ENCODE measurements around the gene GRID2IP.
A peak's percentile ranks its signal among the peaks of the same experiment; 100 is the strongest.

The GRID2IP gene

GRCh38 chr7:6558837-6559236 is 7.6 kb upstream of the GRID2IP start:
- peak; percentile 50 to 52 for DNase-seq (ENCODE audit: low read depth in 2 of 2)
- TF ChIP-seq CTCF (IDR thresholded peaks at IDR 0.05; ENCODE audit: low read depth, low read length) = peak; percentile 54
- H3K4me3 ChIP-seq (replicated peaks in 1 of 2; ENCODE audit: low read depth in 2 of 2, low read length in 2 of 2) = no peak overlapping the region

GRCh38 chr7:6556196-6556595 is 4.9 kb upstream of the GRID2IP start:
- no peak overlapping the region for H3K4me3 ChIP-seq (replicated peaks in 1 of 2; ENCODE audit: low read depth in 2 of 2, low read length in 2 of 2)
- no peak for TF ChIP-seq CTCF (IDR thresholded peaks at IDR 0.05; ENCODE audit: low read depth, low read length)
- DNase-seq (ENCODE audit: low read depth in 2 of 2) = no peak

- no peak for DNase-seq (ENCODE audit: low read depth in 2 of 2)
- H3K4me3 ChIP-seq (replicated peaks in 1 of 2; ENCODE audit: low read depth in 2 of 2, low read length in 2 of 2) = no peak overlapping the region
- no peak for TF ChIP-seq CTCF (IDR thresholded peaks at IDR 0.05; ENCODE audit: low read depth, low read length)
Measured at GRCh38 chr7:6554848-6555247, 3.6 kb upstream of the GRID2IP start.

GRCh38 chr7:6553448-6554044 is 2.3 kb upstream of the GRID2IP start:
- TF ChIP-seq CTCF (IDR thresholded peaks at IDR 0.05; ENCODE audit: low read depth, low read length) = no peak

GRCh38 chr7:6547400-6547799 is 3.9 kb downstream of the GRID2IP start:
- H3K4me3 ChIP-seq (replicated peaks in 1 of 2; ENCODE audit: low read depth in 2 of 2, low read length in 2 of 2) = no peak overlapping the region
- no peak for DNase-seq (ENCODE audit: low read depth in 2 of 2)
- TF ChIP-seq CTCF (IDR thresholded peaks at IDR 0.05; ENCODE audit: low read depth, low read length) = no peak

More at GRCh38 chr7:6553448-6554044, 2.3 kb upstream of the GRID2IP start:
- no peak overlapping the region for H3K4me3 ChIP-seq (replicated peaks in 1 of 2; ENCODE audit: low read depth in 2 of 2, low read length in 2 of 2)
- DNase-seq (ENCODE audit: low read depth in 2 of 2) = no peak

- no peak for DNase-seq (ENCODE audit: low read depth in 2 of 2)
- no peak for TF ChIP-seq CTCF (IDR thresholded peaks at IDR 0.05; ENCODE audit: low read depth, low read length)
- no peak overlapping the region for H3K4me3 ChIP-seq (replicated peaks in 1 of 2; ENCODE audit: low read depth in 2 of 2, low read length in 2 of 2)
Measured at GRCh38 chr7:6546498-6547251, 4.6 kb downstream of the GRID2IP start.

Measured in cardiac fibroblast (primary cell).